Right lobe of liver (tissue), 4 donors: ENCODE results near the gene ABCC3.

Source experiments
- CTCF ChIP-seq, 4 donors: fragments of 200-600 bp in 3 of 4; fragments of 450-650 bp in 1 of 4; IDR thresholded peaks; one replicate each; pipeline versions ENCODE4 v1.5.1 to v1.8.0; 2016 to 2022; ENCODE audit warnings: antibody characterized with exemption in 4 of 4, mild to moderate bottlenecking in 2 of 4
- POLR2A ChIP-seq: fragments of 450-650 bp; IDR thresholded peaks from one replicate; pipeline ENCODE4 v1.6.1; 2017; ENCODE audit warnings: antibody characterized with exemption, mild to moderate bottlenecking
- donor health status: DM: no; HTN: no; CAD: no.
- donor health status: DM: no; HTN: no; CAD: no.
- donor health status: DM: no; HTN: yes; CAD: no.

DNA sequence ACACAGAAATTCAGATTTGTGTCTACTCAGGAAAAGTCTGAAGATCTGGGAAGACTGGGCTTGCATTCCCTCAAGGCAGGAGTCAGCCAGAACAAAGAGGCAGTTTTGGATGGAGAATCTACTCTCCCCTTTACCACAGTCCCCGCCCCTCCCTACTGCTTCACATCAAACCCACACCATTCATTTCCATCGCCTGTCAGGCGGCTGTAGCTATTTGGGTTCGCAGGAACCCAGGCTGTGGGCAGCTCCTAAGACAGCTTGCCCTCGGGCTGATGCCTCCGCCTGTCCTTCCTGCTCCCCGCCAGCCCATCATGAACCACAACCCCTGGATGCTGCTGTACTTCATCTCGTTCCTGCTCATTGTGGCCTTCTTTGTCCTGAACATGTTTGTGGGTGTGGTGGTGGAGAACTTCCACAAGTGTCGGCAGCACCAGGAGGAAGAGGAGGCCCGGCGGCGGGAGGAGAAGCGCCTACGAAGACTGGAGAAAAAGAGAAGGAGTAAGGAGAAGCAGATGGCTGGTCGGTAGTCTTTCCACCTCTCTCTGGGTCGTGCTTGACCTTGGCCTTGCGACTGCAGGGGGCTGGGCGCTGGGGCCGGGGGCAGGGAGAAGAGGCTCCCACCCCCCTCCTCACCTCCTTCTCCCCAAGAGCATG lies 27.0 kb upstream of the ABCC3 start:
- TF ChIP-seq CTCF (IDR thresholded peaks at IDR 0.05) (no peak), POLR2A (no peak)
